ENCODE measurements around the gene MAZ.

MAZ gene

GRCh38 chr16:29812754-29813643 lies 6.7 kb downstream of the MAZ start:
- no peak for TF ChIP-seq CTCF (IDR thresholded peaks at IDR 0.05; ENCODE audit: low read depth, low read length, missing control alignments)
- no peak overlapping the region for H3K4me3 ChIP-seq (ENCODE audit: low read depth, low read length)
- DNase-seq (ENCODE audit: low read depth): no peak

- DNase-seq (ENCODE audit: low read depth): no peak
- no peak overlapping the region for H3K4me3 ChIP-seq (ENCODE audit: low read depth, low read length)
- TF ChIP-seq CTCF (IDR thresholded peaks at IDR 0.05; ENCODE audit: low read depth, low read length, missing control alignments): no peak
These were observed 7.6 kb downstream of the MAZ start for GRCh38 chr16:29813644-29814562.

- H3K4me3 ChIP-seq (ENCODE audit: low read depth, low read length): no peak overlapping the region
- DNase-seq (ENCODE audit: low read depth): no peak
- no peak for TF ChIP-seq CTCF (IDR thresholded peaks at IDR 0.05; ENCODE audit: low read depth, low read length, missing control alignments)
These were observed 8.3 kb downstream of the MAZ start for GRCh38 chr16:29814592-29814991.

GRCh38 chr16:29815032-29815721 lies 8.8 kb downstream of the MAZ start:
- no peak for DNase-seq (ENCODE audit: low read depth)
- H3K4me3 ChIP-seq (ENCODE audit: low read depth, low read length): peak overlapping the region; percentile 89
- TF ChIP-seq CTCF (IDR thresholded peaks at IDR 0.05; ENCODE audit: low read depth, low read length, missing control alignments): no peak

GRCh38 chr16:29815793-29816693 lies 9.7 kb downstream of the MAZ start, which contains the start of gene PAGR1:
PAGR1 (plus strand) TSS chr16:29816152; CDS start chr16:29816526, 374 bp downstream.
- DNase-seq (ENCODE audit: low read depth): peak; percentile 99
- TF ChIP-seq CTCF (IDR thresholded peaks at IDR 0.05; ENCODE audit: low read depth, low read length, missing control alignments): peak; percentile 94
- H3K4me3 ChIP-seq (ENCODE audit: low read depth, low read length): peak within 1 kb of the TSS; percentile 89

All from GM12864 (cell line).